B cell (primary cell): ENCODE measurements around the gene TEAD1.

Source experiments
- EZH2 ChIP-seq: IDR thresholded peaks from 2 replicates; pipeline ENCODE4 v1.6.1; 2012; ENCODE audit warnings: borderline replicate concordance, low read depth, mild to moderate bottlenecking, moderate library complexity, low read length; ENCODE audit not compliant: insufficient read depth, poor library complexity, severe bottlenecking
- TF ChIP-seq, protein P1 (sequence below): fragments of 200-600 bp; IDR thresholded peaks from one replicate; pipeline ENCODE4 v1.8.0; 2022; ENCODE audit warnings: antibody characterized with exemption, mild to moderate bottlenecking

DNA sequence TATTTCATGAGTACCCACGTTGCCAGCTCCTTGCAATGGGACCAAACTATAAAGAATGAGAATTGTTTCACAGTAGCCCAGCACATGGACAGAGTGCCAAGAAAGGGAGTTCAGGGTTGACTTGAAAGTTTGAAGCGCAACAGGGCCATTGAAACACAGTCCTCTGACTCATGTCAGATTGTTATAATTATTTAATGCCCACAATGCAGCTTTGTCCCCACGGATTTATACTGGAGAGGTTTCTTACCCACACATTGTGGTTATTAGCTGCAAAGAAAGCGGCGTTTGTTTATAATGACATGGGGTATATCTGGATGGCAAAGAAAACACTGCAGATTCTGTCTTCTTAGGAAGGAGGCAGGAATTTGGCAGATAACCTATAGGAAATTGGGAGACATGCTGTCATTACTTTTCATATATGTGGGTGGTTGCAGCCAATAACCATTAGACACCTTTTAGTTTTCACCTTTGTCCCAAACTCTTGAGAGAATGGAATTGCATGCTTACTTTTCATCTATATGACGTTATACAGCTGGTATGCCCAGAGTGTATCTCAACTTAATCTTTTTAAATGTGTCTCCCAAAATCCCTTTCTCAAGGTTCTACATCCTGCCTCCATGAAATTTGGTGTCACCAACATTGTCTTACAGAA, 143.6 kb downstream of the TEAD1 start:
- no peak for TF ChIP-seq EZH2
- TF ChIP-seq, protein P1, sequence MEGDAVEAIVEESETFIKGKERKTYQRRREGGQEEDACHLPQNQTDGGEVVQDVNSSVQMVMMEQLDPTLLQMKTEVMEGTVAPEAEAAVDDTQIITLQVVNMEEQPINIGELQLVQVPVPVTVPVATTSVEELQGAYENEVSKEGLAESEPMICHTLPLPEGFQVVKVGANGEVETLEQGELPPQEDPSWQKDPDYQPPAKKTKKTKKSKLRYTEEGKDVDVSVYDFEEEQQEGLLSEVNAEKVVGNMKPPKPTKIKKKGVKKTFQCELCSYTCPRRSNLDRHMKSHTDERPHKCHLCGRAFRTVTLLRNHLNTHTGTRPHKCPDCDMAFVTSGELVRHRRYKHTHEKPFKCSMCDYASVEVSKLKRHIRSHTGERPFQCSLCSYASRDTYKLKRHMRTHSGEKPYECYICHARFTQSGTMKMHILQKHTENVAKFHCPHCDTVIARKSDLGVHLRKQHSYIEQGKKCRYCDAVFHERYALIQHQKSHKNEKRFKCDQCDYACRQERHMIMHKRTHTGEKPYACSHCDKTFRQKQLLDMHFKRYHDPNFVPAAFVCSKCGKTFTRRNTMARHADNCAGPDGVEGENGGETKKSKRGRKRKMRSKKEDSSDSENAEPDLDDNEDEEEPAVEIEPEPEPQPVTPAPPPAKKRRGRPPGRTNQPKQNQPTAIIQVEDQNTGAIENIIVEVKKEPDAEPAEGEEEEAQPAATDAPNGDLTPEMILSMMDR, result no peak
